GM12801 (cell line): ENCODE results near the gene PUS1.

Experiments
- TF ChIP-seq, protein P1 (sequence below): IDR thresholded peaks from one replicate; pipeline ENCODE4 v1.5.1; 2011; ENCODE audit warnings: control low read depth; ENCODE audit not compliant: insufficient read length; ENCODE audit errors: extremely low read depth

The PUS1 gene

DNA sequence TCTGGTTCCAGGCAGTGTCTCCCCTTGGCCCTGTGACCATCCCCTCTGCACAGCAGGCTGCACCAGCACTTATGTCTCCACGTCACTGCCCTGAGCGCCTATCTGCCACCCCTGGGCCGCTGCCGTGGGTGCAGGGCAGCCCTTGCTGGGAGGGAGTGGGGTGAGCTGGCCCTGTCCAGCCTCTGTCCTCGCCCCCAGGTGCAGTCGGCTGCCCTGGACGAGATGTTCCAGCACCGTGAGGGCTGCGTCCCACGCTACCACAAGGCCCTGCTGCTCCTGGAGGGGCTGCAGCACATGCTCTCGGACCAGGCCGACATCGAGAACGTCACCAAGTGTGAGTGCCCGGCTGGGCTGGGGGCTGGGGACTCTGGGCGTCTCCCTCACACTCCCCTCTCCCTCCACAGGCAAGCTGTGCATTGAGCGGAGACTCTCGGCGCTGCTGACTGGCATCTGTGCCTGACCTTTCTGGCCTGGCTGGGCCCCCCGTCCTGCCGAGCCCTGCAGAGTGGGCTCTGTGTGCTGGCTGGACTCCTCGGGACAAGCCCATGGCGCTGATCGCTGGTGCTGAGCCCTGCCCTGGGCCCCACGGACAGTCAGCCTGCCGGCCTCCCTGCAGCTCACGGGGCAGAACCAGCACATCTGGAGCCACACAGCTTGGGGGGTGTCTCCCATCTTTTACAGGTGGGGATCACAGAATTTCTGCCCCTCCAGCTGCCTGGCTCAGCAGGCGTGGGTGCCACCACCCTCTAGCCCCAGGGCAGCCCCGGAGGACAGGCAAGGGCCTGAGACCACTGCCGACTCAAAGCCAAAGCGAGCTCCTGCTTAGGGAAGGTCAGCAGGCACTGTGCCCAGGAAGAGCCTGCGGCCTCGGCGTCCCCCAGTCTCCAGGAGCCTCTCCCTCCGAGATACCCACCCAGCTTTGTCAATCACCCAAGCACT, 7.9 kb upstream of the PUS1 start:
- TF ChIP-seq, protein P1, sequence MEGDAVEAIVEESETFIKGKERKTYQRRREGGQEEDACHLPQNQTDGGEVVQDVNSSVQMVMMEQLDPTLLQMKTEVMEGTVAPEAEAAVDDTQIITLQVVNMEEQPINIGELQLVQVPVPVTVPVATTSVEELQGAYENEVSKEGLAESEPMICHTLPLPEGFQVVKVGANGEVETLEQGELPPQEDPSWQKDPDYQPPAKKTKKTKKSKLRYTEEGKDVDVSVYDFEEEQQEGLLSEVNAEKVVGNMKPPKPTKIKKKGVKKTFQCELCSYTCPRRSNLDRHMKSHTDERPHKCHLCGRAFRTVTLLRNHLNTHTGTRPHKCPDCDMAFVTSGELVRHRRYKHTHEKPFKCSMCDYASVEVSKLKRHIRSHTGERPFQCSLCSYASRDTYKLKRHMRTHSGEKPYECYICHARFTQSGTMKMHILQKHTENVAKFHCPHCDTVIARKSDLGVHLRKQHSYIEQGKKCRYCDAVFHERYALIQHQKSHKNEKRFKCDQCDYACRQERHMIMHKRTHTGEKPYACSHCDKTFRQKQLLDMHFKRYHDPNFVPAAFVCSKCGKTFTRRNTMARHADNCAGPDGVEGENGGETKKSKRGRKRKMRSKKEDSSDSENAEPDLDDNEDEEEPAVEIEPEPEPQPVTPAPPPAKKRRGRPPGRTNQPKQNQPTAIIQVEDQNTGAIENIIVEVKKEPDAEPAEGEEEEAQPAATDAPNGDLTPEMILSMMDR = no peak

DNA sequence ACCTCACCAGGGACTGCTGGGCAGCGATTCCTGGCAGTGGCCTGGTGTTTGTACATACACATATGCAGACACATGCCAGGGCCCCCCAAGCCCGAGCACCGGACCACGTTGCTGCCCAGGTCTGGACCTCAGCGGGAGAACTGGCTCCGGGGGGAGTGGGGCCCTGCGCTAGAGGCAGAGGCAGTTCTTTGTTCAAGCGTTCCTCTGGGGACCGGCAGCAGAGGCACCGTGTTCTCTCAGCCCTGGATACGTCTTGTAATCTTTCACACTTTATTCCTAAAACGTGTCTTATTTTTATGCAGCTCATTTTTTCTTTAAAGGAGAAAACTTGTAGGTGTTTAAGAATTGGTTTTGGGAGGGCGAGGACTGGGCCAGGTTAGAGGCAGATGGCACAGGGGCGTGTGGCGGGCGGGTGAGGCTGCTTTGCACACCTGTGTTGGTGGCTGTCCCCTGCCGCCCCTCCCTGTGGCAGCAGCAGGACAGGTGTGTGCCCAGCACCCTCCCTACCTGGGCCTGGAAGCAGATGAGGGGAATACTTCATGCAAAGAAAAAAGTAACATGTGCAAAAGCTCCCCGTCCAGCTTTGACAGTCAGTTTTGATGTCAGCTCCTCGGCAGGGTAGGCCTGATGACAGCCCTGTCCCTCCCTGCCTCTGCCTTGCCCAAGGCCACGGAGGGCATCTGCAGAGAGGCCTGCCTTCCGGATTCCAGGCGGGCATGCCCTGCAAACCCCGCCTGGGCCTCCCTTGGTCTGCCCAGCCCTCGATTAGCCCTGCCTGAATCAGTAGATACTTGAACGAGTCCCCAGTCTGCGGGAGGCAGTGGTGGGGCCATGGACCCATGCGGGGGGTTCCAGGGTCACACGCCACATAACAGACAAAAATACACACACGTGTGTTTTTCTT, 7.0 kb upstream of the PUS1 start:
- TF ChIP-seq, protein P1 = no peak

DNA sequence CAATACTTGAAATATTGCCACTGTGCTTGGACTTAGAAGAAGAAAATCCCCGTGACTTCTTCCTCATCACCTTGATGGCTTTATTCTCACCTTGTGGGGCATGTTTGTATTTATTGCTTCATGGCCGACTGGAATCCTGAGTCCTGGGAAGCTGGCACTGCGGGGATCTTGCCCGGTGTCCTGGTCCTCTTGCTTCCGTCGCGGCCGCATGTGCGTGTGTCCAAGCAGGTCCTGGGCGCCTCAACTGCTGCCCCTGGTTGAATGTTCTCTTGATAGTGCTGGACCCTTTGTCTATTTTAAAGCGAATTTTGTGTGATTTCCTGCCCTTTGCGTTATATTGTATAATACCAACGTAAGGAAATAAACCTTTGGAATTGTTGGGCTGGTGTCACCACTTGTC, 6.3 kb upstream of the PUS1 start:
- TF ChIP-seq, protein P1 = no peak

DNA sequence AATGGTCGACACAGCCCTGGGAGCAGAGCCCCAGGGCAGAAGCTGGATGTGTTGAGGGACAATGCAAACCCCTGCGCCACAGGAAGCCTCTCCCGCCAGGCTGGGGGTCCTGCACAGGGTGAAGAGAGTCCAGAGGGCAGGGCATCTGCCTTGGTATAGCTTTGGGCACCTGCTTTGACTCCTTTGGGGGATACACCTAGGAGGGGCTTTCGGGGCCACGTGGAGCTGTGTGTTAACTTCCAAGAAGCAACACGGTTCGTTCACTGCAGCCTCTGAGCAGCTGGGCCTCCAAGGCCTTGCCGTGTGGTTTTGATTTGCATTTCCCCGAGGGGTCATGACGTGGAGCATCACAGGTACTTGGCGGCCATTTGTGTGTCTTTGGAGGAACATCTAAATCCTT, 5.8 kb upstream of the PUS1 start:
- TF ChIP-seq, protein P1 = no peak

DNA sequence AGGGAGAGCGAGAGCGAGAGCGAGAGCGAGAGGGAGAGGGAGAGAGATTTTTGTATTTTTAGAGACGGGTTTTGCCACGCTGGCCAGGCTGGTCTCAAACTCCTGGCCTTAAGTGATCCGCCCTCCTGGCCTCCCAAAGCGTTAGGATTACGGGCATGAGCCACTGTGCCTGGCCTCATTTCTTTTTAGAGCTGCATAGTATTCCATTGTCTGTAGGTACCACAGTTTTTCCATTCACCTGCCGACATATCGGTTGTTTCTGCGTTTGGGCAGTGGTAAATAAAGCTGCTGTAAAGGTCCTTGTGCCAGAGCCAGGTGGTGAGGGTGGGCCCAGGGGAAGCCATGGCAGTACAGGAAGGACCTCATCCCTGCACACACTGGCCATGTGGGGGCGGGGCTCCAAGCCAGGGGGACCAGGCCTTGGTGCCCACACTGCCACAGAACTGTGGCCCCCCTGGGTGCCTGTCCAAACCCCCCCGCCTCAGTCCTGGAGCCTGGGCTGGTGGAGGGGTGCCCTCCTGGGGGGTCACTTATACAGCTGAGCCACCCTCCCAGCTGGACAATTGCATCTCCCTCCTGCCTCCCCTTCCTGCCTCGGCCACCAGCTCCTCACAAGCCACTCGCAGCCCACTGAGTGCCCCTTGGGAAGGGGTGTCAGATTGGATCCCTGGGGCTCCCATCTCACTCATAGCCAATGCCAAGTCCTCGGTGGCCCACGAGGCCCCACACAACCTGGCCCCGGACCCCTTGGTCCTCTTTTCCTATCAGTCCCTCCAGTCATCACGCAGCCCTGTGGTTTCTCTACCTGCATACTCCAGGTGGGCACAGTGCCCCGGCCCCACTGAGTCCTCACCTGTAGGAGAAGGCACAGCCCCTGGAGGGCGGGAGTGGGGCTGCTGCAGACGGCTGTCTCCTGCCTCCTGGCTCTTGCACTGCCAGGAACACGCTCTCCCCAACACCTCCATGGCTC, 1.7 kb upstream of the PUS1 start:
- TF ChIP-seq, protein P1 = no peak

DNA sequence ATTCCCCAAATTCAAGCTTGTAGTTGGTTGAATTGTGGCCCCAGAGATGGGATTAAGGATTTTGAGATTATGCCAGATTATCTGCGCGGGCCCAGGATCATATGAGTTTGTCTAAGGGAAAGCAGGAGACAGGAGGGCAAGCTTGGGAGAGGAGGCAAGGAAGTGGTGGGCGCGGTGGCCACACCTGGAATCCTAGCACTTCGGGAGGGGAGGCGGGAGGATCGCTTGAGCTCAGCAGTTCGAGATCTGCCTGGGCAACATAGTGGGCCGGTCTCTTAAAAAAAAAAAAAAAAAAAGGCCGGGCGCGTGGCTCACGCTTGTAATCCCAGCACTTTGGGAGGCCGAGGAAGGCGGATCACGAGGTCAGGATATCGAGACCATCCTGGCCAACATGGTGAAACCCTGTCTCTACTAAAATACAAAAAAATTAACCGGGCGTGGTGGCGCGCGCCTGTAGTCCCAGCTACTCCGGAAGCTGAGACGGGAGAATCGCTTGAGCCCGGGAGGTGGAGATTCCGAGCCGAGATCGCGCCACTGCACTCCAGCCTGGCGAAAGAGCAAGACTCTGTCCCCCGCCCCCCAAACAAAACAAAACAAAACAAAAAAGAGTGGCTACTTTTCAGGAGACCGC, 881 bp upstream of the PUS1 start:
- TF ChIP-seq, protein P1 = no peak
